ENCODE results near the gene AUNIP. TPM values are rescaled to one million over a fixed set of nuclear protein-coding genes. Genes with fewer than 3 reads are reported as not detected.

Gene AUNIP
- total and polyA plus RNA-seq, 5 donors from 2014 or later = 0.15 to 0.26 (median 0.20) TPM; not detected in 2

Other genes with a start within 250 kb of the AUNIP start
- 15.1 TPM for gene MAN1C1, start 242.7 kb downstream of the AUNIP start, total RNA-seq
- gene MAN1C1, start 242.7 kb downstream of the AUNIP start, polyA plus RNA-seq = 1 to 10 TPM; 3.1 to 3.5 (median 3.3) TPM
- 19.2 TPM for gene SELENON, start 59.3 kb downstream of the AUNIP start, total RNA-seq
- gene SELENON, start 59.3 kb downstream of the AUNIP start, polyA plus RNA-seq = 1 to 10 TPM; 1.2 to 2.7 (median 2.0) TPM
- gene MTFR1L, start 39.5 kb downstream of the AUNIP start, total RNA-seq = 32.9 TPM
- gene MTFR1L, start 39.5 kb downstream of the AUNIP start, polyA plus RNA-seq = 10 to 100 TPM; 29.7 to 56.1 (median 32.4) TPM
- gene PAQR7, start 16.3 kb upstream of the AUNIP start, total RNA-seq = 1.6 TPM
- gene PAQR7, start 16.3 kb upstream of the AUNIP start, polyA plus RNA-seq = under 1 TPM in 2 of 4 donors, not detected in 2; 0.24 to 0.42 TPM
- gene STMN1, start 47.0 kb upstream of the AUNIP start, total RNA-seq = 44.9 TPM
- 100 to 1,000 TPM; 167 to 242 (median 197) TPM for gene STMN1, start 47.0 kb upstream of the AUNIP start, polyA plus RNA-seq
- 10.7 TPM for gene PAFAH2, start 138.6 kb upstream of the AUNIP start, total RNA-seq
- gene PAFAH2, start 138.6 kb upstream of the AUNIP start, polyA plus RNA-seq = 10 to 100 TPM; 12.4 to 26.3 (median 17.7) TPM
- gene EXTL1, start 162.3 kb upstream of the AUNIP start, total RNA-seq = not detected
- under 1 TPM in 1 of 4 donors, not detected in 3; 0.22 TPM for gene EXTL1, start 162.3 kb upstream of the AUNIP start, polyA plus RNA-seq
- gene SLC30A2, start 186.7 kb upstream of the AUNIP start, total RNA-seq = not detected
- under 1 TPM in 1 of 4 donors, not detected in 3; 0.07 TPM for gene SLC30A2, start 186.7 kb upstream of the AUNIP start, polyA plus RNA-seq
- gene TRIM63, start 208.2 kb upstream of the AUNIP start, total RNA-seq = not detected
- not detected for gene TRIM63, start 208.2 kb upstream of the AUNIP start, polyA plus RNA-seq

Data from CD4-positive, CD25-positive, alpha-beta regulatory T cell (primary cell).